ENCODE measurements around the gene NFAT5. TPM values are rescaled to one million over a fixed set of nuclear protein-coding genes. Genes with fewer than 3 reads are reported as not detected.
A peak's percentile ranks its signal among the peaks of the same experiment; 100 is the strongest.
"Not testable (repeated sequence)": the region's sequence is repeated elsewhere in the genome, so short reads cannot be mapped to it uniquely, and the experiment has no call there.

Gene NFAT5
- total RNA-seq, 1 experiment from 2014 or later = 57.9 TPM

- peaks cover 3% of the 10 kb centered on the region for H3K9me3 Mint-ChIP-seq (ENCODE audit: low read depth, unreplicated experiment)
- H3K4me1 Mint-ChIP-seq (ENCODE audit: low read depth, unreplicated experiment) = peaks cover 10% of the 10 kb centered on the region
- H3K27ac Mint-ChIP-seq (ENCODE audit: unreplicated experiment) = no peak overlapping the region
- no peak for DNase-seq
- no TSS peak for BruUV-seq (replicated peaks)
- no peak overlapping the region for H3K4me3 Mint-ChIP-seq (ENCODE audit: low read depth, unreplicated experiment)
- no peaks in the 10 kb centered on the region for H3K27me3 Mint-ChIP-seq (ENCODE audit: unreplicated experiment)
- H3K36me3 Mint-ChIP-seq (ENCODE audit: insufficient read depth, unreplicated experiment) = no peaks in the 10 kb centered on the region
- intact Hi-C loops (cut with micrococcal nuclease; ENCODE audit: unreplicated experiment) = no loop called here
- no peak for TF ChIP-seq CTCF (IDR thresholded peaks at IDR 0.05; ENCODE audit: unreplicated experiment)
- CTCF ChIA-PET = no interaction called here
Observed at GRCh38 chr16:69559164-69559563, 6.6 kb upstream of the NFAT5 start.

GRCh38 chr16:69561367-69561766 lies 4.4 kb upstream of the NFAT5 start:
- DNase-seq; H3K9me3 Mint-ChIP-seq (ENCODE audit: low read depth, unreplicated experiment); H3K27me3 Mint-ChIP-seq (ENCODE audit: unreplicated experiment); intact Hi-C loops (cut with micrococcal nuclease; ENCODE audit: unreplicated experiment); H3K27ac Mint-ChIP-seq (ENCODE audit: unreplicated experiment); H3K4me3 Mint-ChIP-seq (ENCODE audit: low read depth, unreplicated experiment); BruUV-seq (replicated peaks); CTCF ChIA-PET: not testable (repeated sequence)
- peaks cover 17% of the 10 kb centered on the region for H3K36me3 Mint-ChIP-seq (ENCODE audit: insufficient read depth, unreplicated experiment)
- H3K4me1 Mint-ChIP-seq (ENCODE audit: low read depth, unreplicated experiment) = peaks cover 15% of the 10 kb centered on the region

GRCh38 chr16:69561901-69562300 lies 3.9 kb upstream of the NFAT5 start:
- no peak for TF ChIP-seq CTCF (IDR thresholded peaks at IDR 0.05; ENCODE audit: unreplicated experiment)
- Mint-ChIP-seq H3K36me3 (ENCODE audit: insufficient read depth, unreplicated experiment) (peaks cover 22% of the 10 kb centered on the region), H3K9me3 (ENCODE audit: low read depth, unreplicated experiment) (peaks cover 3% of the 10 kb centered on the region), H3K4me1 (ENCODE audit: low read depth, unreplicated experiment) (peaks cover 15% of the 10 kb centered on the region), H3K27me3 (ENCODE audit: unreplicated experiment) (no peaks in the 10 kb centered on the region), H3K27ac (ENCODE audit: unreplicated experiment) (no peak overlapping the region), H3K4me3 (ENCODE audit: low read depth, unreplicated experiment) (no peak overlapping the region)
- DNase-seq = no peak
- BruUV-seq (replicated peaks) = no TSS peak
- CTCF ChIA-PET = no interaction called here
- intact Hi-C loops (cut with micrococcal nuclease; ENCODE audit: unreplicated experiment) = no loop called here

- H3K4me3 Mint-ChIP-seq (ENCODE audit: low read depth, unreplicated experiment) = no peak overlapping the region
- peak overlapping the region; percentile 90 for H3K27ac Mint-ChIP-seq (ENCODE audit: unreplicated experiment)
- intact Hi-C loops (cut with micrococcal nuclease; ENCODE audit: unreplicated experiment) = no loop called here
- no peak for TF ChIP-seq CTCF (IDR thresholded peaks at IDR 0.05; ENCODE audit: unreplicated experiment)
- peaks cover 32% of the 10 kb centered on the region for H3K36me3 Mint-ChIP-seq (ENCODE audit: insufficient read depth, unreplicated experiment)
- DNase-seq = no peak
- H3K4me1 Mint-ChIP-seq (ENCODE audit: low read depth, unreplicated experiment) = peaks cover 15% of the 10 kb centered on the region
- BruUV-seq (replicated peaks) = no TSS peak
- H3K27me3 Mint-ChIP-seq (ENCODE audit: unreplicated experiment) = no peaks in the 10 kb centered on the region
- H3K9me3 Mint-ChIP-seq (ENCODE audit: low read depth, unreplicated experiment) = no peaks in the 10 kb centered on the region
- CTCF ChIA-PET = no interaction called here
Observed at GRCh38 chr16:69562813-69563212, 3.0 kb upstream of the NFAT5 start.

- BruUV-seq (replicated peaks) = no TSS peak
- no peak for TF ChIP-seq CTCF (IDR thresholded peaks at IDR 0.05; ENCODE audit: unreplicated experiment)
- Mint-ChIP-seq H3K4me1 (ENCODE audit: low read depth, unreplicated experiment) (peaks cover 15% of the 10 kb centered on the region), H3K36me3 (ENCODE audit: insufficient read depth, unreplicated experiment) (peaks cover 42% of the 10 kb centered on the region), H3K9me3 (ENCODE audit: low read depth, unreplicated experiment) (no peaks in the 10 kb centered on the region), H3K27me3 (ENCODE audit: unreplicated experiment) (no peaks in the 10 kb centered on the region), H3K27ac (ENCODE audit: unreplicated experiment) (peak overlapping the region; percentile 90), H3K4me3 (ENCODE audit: low read depth, unreplicated experiment) (peak overlapping the region; percentile 82)
- intact Hi-C loops (cut with micrococcal nuclease; ENCODE audit: unreplicated experiment) = loop anchor here (2.0 kb wide), 1 partner anchor 167 kb away; no protein-coding TSS in a partner anchor
- CTCF ChIA-PET = interaction anchor here (0.7 to 1.7 kb wide), 3 partner anchors 99 to 168 kb away, joined by 3 to 8 read pairs (median 4); no protein-coding TSS in a partner anchor
- peak; percentile 8 for DNase-seq
Observed at GRCh38 chr16:69563605-69564580, 1.9 kb upstream of the NFAT5 start.

Data from Calu3 (cell line).